Measurements from ENCODE around the gene SRCAP.

DNA sequence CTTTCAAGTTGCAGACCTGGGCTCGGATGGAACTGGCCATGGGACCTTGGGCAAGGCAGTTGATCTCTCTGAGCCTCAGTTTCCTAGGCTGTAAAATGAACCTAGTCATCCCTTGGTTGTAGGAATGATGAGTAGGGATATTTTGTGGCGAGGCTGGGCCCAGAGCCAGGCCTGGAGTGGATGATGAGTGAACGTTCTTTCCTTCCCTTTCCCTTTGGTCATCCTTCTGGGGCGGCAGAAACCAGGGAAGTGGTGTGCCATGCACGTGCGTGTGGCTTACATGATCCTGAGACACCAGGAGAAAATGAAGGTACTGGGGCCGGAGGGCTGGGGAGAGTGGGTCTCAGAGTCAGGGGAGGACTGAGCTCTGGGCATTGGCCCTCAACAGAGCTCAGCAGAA, 32.3 kb upstream of the SRCAP start:
- TF ChIP-seq POLR2A (IDR thresholded peaks at IDR 0.05), result no peak
- TF ChIP-seq, protein P1, sequence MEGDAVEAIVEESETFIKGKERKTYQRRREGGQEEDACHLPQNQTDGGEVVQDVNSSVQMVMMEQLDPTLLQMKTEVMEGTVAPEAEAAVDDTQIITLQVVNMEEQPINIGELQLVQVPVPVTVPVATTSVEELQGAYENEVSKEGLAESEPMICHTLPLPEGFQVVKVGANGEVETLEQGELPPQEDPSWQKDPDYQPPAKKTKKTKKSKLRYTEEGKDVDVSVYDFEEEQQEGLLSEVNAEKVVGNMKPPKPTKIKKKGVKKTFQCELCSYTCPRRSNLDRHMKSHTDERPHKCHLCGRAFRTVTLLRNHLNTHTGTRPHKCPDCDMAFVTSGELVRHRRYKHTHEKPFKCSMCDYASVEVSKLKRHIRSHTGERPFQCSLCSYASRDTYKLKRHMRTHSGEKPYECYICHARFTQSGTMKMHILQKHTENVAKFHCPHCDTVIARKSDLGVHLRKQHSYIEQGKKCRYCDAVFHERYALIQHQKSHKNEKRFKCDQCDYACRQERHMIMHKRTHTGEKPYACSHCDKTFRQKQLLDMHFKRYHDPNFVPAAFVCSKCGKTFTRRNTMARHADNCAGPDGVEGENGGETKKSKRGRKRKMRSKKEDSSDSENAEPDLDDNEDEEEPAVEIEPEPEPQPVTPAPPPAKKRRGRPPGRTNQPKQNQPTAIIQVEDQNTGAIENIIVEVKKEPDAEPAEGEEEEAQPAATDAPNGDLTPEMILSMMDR (IDR thresholded peaks at IDR 0.05), result no peak
